Activated CD8-positive, alpha-beta T cell treated with anti-CD3 and anti-CD28 coated beads for 36 hours (primary cell): Measurements from ENCODE around the gene LSM14A. TPM values are rescaled to one million over a fixed set of nuclear protein-coding genes. Genes with fewer than 3 reads are reported as not detected.
"Not testable (repeated sequence)": the region's sequence is repeated elsewhere in the genome, so short reads cannot be mapped to it uniquely, and the experiment has no call there.

Experiments used
- ATAC-seq: fragments of 200-7000 bp; cut with Tn5 transposase; one replicate; pipeline ENCODE4 v1.10.0; 2021; ENCODE audit warnings: mild to moderate bottlenecking, moderate library complexity
- CTCF ChIA-PET: fragments of 350-600 bp; sonication (Branson Sonifier 250); formaldehyde crosslinking; loops from one replicate; lab custom pipeline; 2021; ENCODE audit warnings: antibody characterized with exemption; lab: Charles Lee
- POLR2A ChIA-PET: fragments of 350-600 bp; sonication (Branson Sonifier 250); formaldehyde crosslinking; loops from one replicate; lab custom pipeline; 2021; ENCODE audit warnings: antibody characterized with exemption; lab: Charles Lee
- DNase-seq: peaks from one replicate; pipeline ENCODE4 v3.0.0-alpha.2; 2020
- H3K27ac Mint-ChIP-seq: one replicate; pipeline ENCODE4 v1.8.0; 2021; ENCODE audit warnings: mild to moderate bottlenecking, mixed read lengths
- H3K27me3 Mint-ChIP-seq: one replicate; pipeline ENCODE4 v1.8.0; 2021; ENCODE audit warnings: mixed read lengths
- H3K36me3 Mint-ChIP-seq: one replicate; pipeline ENCODE4 v1.8.0; 2021; ENCODE audit warnings: low read depth, mixed read lengths
- H3K4me1 Mint-ChIP-seq: one replicate; pipeline ENCODE4 v1.8.0; 2021; ENCODE audit warnings: low read depth, mixed read lengths
- H3K4me3 Mint-ChIP-seq: one replicate; pipeline ENCODE4 v1.8.0; 2021; ENCODE audit warnings: mild to moderate bottlenecking, moderate library complexity, mixed read lengths
- H3K9me3 Mint-ChIP-seq: one replicate; pipeline ENCODE4 v1.8.0; 2021; ENCODE audit warnings: mixed read lengths
- CTCF ChIP-seq: fragments of 200-600 bp; IDR thresholded peaks from one replicate; pipeline ENCODE4 v1.8.0; 2022; ENCODE audit warnings: antibody characterized with exemption, mild to moderate bottlenecking
- intact Hi-C: fragments of 100-400 bp; cut with micrococcal nuclease; formaldehyde crosslinking; loops from one replicate; pipeline ENCODE4 v1.10.0; 2022
- total RNA-seq, 2 experiments: library from RNA; stranded (reverse); gene quantifications; one replicate each; pipeline ENCODE4 v1.2.3, GENCODE V29; 2021

LSM14A gene
- total RNA-seq, 2 experiments from 2014 or later, result 98.6 to 99.3 TPM

GRCh38 chr19:34171539-34171876 is 796 bp upstream of the LSM14A start:
- Mint-ChIP-seq H3K27me3 (no peaks in the 10 kb centered on the region), H3K27ac (peak overlapping the region; percentile 100), H3K9me3 (no peaks in the 10 kb centered on the region), H3K4me3 (peak overlapping the region; percentile 96), H3K4me1 (peaks cover 29% of the 10 kb centered on the region), H3K36me3 (peaks cover 21% of the 10 kb centered on the region)
- DNase-seq (peak; percentile 81), ATAC-seq (peak; percentile 67)
- ChIA-PET POLR2A (interaction anchor here (0.6 to 1.6 kb wide), 11 partner anchors 13 to 745 kb away, joined by 3 to 6 read pairs (median 3); partner anchors contain the start of gene PDCD2L), CTCF (interaction anchor here (1.1 to 3.0 kb wide), 2 partner anchors 130 to 175 kb away, joined by 3 to 8 read pairs; no protein-coding TSS in a partner anchor)
- TF ChIP-seq CTCF, result no peak
- intact Hi-C loops, result loop anchor here (5.0 kb wide), 2 partner anchors 51 to 261 kb away; no protein-coding TSS in a partner anchor

GRCh38 chr19:34172661-34173192 is 423 bp downstream of the LSM14A start:
- peaks cover 24% of the 10 kb centered on the region for H3K36me3 Mint-ChIP-seq
- no peaks in the 10 kb centered on the region for H3K9me3 Mint-ChIP-seq
- ChIA-PET CTCF (interaction anchor here (0.6 to 3.0 kb wide), 4 partner anchors 11 to 173 kb away, joined by 3 to 8 read pairs (median 4); no protein-coding TSS in a partner anchor), POLR2A (interaction anchor here (0.8 to 1.8 kb wide), 8 partner anchors 9 to 187 kb away, joined by 3 to 5 read pairs (median 4); no protein-coding TSS in a partner anchor)
- H3K4me1 Mint-ChIP-seq, result peaks cover 35% of the 10 kb centered on the region
- DNase-seq, result peak; percentile 30
- ATAC-seq, result no peak
- H3K27ac Mint-ChIP-seq, result peak overlapping the region; percentile 100
- no peaks in the 10 kb centered on the region for H3K27me3 Mint-ChIP-seq
- H3K4me3 Mint-ChIP-seq, result peak overlapping the region; percentile 96
- TF ChIP-seq CTCF, result no peak
- intact Hi-C loops, result loop anchor here (5.0 kb wide), 2 partner anchors 50 to 260 kb away; no protein-coding TSS in a partner anchor

- ChIA-PET POLR2A (interaction anchor here (0.6 to 1.8 kb wide), 9 partner anchors 11 to 504 kb away, joined by 3 to 5 read pairs (median 3); partner anchors contain the start of genes SCGB2B2 and ZNF302), CTCF (interaction anchor here (0.6 to 3.0 kb wide), 6 partner anchors 10 to 173 kb away, joined by 3 to 8 read pairs (median 4); no protein-coding TSS in a partner anchor)
- no peak for ATAC-seq
- TF ChIP-seq CTCF, result peak; percentile 24
- H3K4me3 Mint-ChIP-seq, result peak overlapping the region; percentile 96
- peak; percentile 30 for DNase-seq
- no peaks in the 10 kb centered on the region for H3K27me3 Mint-ChIP-seq
- peaks cover 40% of the 10 kb centered on the region for H3K4me1 Mint-ChIP-seq
- intact Hi-C loops, result loop anchor here (5.0 kb wide), 2 partner anchors 49 to 259 kb away; no protein-coding TSS in a partner anchor
- H3K9me3 Mint-ChIP-seq, result no peaks in the 10 kb centered on the region
- H3K27ac Mint-ChIP-seq, result peak overlapping the region; percentile 99
- peaks cover 27% of the 10 kb centered on the region for H3K36me3 Mint-ChIP-seq
Measured at GRCh38 chr19:34173193-34173956, 1.1 kb downstream of the LSM14A start.

GRCh38 chr19:34175173-34175572 is 2.9 kb downstream of the LSM14A start:
- CTCF ChIA-PET, result interaction anchor here (1.1 kb wide), 1 partner anchor 30 kb away, joined by 3 read pairs; no protein-coding TSS in a partner anchor
- DNase-seq, POLR2A ChIA-PET, intact Hi-C loops, ATAC-seq, H3K27me3 Mint-ChIP-seq, H3K9me3 Mint-ChIP-seq: not testable (repeated sequence)
- Mint-ChIP-seq H3K27ac (peak overlapping the region; percentile 46), H3K4me1 (peaks cover 56% of the 10 kb centered on the region), H3K36me3 (peaks cover 33% of the 10 kb centered on the region), H3K4me3 (peak overlapping the region; percentile 57)

- peaks cover 46% of the 10 kb centered on the region for H3K36me3 Mint-ChIP-seq
- intact Hi-C loops, result no loop called here
- no peaks in the 10 kb centered on the region for H3K9me3 Mint-ChIP-seq
- peaks cover 60% of the 10 kb centered on the region for H3K4me1 Mint-ChIP-seq
- CTCF ChIA-PET, result interaction anchor here (1.0 to 1.2 kb wide), 3 partner anchors 11 to 46 kb away, joined by 3 to 4 read pairs (median 3); no protein-coding TSS in a partner anchor
- ATAC-seq, result no peak
- TF ChIP-seq CTCF, result no peak
- H3K27me3 Mint-ChIP-seq, result no peaks in the 10 kb centered on the region
- POLR2A ChIA-PET, result interaction anchor here (0.7 to 0.9 kb wide), 2 partner anchors 11 to 18 kb away, joined by 3 to 4 read pairs; no protein-coding TSS in a partner anchor
- H3K4me3 Mint-ChIP-seq, result peak overlapping the region; percentile 53
- H3K27ac Mint-ChIP-seq, result peak overlapping the region; percentile 41
- no peak for DNase-seq
Measured at GRCh38 chr19:34176581-34176980, 4.3 kb downstream of the LSM14A start.
